ENCODE results near the gene FCRLB. TPM values are rescaled to one million over a fixed set of nuclear protein-coding genes. Genes with fewer than 3 reads are reported as not detected.
A peak's percentile ranks its signal among the peaks of the same experiment; 100 is the strongest.

FCRLB gene
- total RNA-seq, 1 donor from 2014 or later: 2.8 TPM

DNA sequence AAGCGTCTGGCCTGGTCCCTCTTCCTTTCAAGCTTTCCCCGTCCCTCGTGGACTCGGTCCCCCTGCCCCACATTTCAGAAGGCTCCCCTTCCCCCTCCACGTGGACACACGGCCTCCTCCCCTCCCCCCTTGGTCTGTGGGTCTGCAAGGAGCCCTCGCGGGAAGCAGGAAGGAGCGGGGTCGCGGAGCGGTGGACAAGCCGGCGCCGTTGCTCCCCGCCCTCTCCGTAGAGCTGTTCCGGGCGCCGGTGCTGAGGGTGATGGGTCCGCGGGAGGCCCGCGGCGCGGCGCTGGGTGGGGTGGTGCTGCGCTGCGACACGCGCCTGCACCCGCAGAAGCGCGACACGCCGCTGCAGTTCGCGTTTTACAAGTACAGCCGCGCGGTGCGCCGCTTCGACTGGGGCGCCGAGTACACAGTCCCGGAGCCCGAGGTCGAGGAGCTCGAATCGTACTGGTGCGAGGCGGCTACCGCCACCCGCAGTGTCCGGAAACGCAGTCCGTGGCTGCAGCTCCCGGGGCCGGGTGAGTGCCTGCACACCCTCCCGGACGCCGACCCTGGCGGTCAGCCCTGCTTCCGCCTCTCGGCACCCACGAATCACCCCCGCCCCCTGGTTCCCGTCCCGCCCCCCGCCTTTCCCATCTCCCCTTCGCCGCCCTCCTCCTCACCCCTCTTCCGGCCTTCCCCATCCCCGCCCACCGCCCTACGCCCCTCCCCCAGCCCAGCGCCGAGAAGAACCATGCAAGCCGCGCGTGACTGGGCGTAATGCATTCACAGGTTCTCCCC, 5.3 kb downstream of the FCRLB start:
- peak; percentile 92 to 93 for ATAC-seq

DNA sequence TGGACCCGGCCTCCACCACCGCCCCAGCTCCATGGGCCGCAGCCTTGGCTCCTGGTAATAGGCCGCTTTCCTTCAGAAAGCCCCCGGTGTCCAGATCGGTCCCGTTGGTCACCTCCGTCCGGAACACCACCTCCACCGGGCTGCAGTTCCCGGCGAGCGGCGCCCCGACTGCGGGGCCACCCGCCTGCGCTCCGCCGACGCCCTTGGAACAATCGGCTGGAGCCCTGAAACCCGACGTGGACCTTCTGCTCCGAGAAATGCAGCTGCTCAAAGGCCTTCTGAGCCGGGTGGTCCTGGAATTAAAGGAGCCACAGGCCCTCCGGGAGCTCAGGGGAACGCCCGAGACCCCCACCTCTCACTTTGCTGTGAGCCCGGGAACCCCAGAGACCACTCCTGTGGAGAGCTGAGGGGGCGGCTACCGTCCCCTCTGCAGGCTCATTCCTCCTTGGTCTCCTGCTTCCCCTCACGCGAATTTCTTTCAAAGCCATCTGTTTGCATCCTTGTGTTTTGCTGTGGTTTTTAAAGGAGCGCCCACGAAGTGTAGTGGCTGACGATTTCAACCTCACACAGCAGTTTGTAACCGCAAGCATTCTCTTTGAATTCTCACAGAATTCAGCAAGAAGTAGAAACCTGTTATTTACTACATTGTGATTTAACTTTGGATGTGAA, 6.0 kb downstream of the FCRLB start:
- no peaks in the 10 kb centered on the region for H3K9me3 ChIP-seq
- ATAC-seq: peak; percentile 0 to 2

More for the DNA sequence above, 5.3 kb downstream of the FCRLB start:
- intact Hi-C loops (cut with DNase I): no loop called here
- peak; percentile 90 for DNase-seq
- H3K27me3 ChIP-seq (ENCODE audit: low read depth): peaks cover 7% of the 10 kb centered on the region
- H3K36me3 ChIP-seq: no peaks in the 10 kb centered on the region
- peaks cover 17% of the 10 kb centered on the region for H3K4me1 ChIP-seq
- no peaks in the 10 kb centered on the region for H3K9me3 ChIP-seq
- H3K4me3 ChIP-seq: peak overlapping the region; percentile 75
- peak overlapping the region; percentile 90 for H3K27ac ChIP-seq
- TF ChIP-seq, protein P1, sequence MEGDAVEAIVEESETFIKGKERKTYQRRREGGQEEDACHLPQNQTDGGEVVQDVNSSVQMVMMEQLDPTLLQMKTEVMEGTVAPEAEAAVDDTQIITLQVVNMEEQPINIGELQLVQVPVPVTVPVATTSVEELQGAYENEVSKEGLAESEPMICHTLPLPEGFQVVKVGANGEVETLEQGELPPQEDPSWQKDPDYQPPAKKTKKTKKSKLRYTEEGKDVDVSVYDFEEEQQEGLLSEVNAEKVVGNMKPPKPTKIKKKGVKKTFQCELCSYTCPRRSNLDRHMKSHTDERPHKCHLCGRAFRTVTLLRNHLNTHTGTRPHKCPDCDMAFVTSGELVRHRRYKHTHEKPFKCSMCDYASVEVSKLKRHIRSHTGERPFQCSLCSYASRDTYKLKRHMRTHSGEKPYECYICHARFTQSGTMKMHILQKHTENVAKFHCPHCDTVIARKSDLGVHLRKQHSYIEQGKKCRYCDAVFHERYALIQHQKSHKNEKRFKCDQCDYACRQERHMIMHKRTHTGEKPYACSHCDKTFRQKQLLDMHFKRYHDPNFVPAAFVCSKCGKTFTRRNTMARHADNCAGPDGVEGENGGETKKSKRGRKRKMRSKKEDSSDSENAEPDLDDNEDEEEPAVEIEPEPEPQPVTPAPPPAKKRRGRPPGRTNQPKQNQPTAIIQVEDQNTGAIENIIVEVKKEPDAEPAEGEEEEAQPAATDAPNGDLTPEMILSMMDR (IDR thresholded peaks at IDR 0.05): no peak

DNA sequence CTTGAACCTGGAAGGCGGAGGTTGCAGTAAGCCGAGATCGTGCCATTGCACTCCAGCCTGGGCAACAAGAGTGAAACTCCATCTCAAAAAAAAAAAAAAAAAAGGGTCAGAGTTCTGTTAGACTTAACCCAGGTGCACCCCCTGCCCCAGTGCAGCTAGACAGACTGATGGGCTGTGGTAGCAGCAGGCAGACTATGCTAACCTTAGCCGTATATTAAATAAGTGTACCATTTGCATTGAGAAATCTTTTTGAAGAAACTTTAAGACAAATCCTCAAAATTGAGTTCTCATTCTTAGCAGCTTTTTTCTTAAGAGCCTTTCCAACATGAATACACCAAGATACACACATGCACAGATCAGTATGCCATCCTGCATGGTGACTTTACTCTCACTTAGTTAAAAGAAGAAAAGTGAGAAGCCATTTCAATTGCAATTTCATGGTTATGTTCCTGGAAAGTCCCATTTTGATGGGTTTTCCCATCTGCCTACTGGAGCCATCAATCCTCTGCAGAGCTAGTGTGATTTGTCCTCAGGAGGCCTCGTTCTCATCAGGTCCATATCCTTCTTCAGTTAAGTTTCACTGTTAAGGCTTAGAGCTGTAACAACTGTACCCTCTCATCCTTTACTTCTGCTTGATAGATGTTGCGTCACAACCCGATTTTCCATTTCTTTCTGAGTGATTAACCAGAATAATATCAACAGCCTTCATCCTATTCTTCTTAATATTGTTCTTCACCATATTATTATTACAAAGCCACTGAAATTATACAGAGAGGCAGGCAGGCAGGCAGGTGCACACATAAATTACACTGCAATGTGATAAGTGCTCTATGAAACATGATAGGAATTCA, 7.3 kb downstream of the FCRLB start:
- intact Hi-C loops (cut with DNase I): no loop called here
- DNase-seq (no peak), ATAC-seq (no peak)
- H3K27me3 ChIP-seq (ENCODE audit: low read depth): no peaks in the 10 kb centered on the region
- peaks cover 17% of the 10 kb centered on the region for H3K4me1 ChIP-seq
- H3K36me3 ChIP-seq: no peaks in the 10 kb centered on the region
- H3K9me3 ChIP-seq: no peaks in the 10 kb centered on the region
- H3K4me3 ChIP-seq: no peak overlapping the region
- TF ChIP-seq, protein P1 (IDR thresholded peaks at IDR 0.05): no peak
- no peak overlapping the region for H3K27ac ChIP-seq

More for the DNA sequence above, 6.0 kb downstream of the FCRLB start:
- H3K4me3 ChIP-seq: peak overlapping the region; percentile 75
- H3K36me3 ChIP-seq: no peaks in the 10 kb centered on the region
- TF ChIP-seq, protein P1 (IDR thresholded peaks at IDR 0.05): no peak
- no peak for DNase-seq
- intact Hi-C loops (cut with DNase I): no loop called here
- H3K27me3 ChIP-seq (ENCODE audit: low read depth): peaks cover 2% of the 10 kb centered on the region
- peak overlapping the region; percentile 90 for H3K27ac ChIP-seq
- peaks cover 17% of the 10 kb centered on the region for H3K4me1 ChIP-seq

DNA sequence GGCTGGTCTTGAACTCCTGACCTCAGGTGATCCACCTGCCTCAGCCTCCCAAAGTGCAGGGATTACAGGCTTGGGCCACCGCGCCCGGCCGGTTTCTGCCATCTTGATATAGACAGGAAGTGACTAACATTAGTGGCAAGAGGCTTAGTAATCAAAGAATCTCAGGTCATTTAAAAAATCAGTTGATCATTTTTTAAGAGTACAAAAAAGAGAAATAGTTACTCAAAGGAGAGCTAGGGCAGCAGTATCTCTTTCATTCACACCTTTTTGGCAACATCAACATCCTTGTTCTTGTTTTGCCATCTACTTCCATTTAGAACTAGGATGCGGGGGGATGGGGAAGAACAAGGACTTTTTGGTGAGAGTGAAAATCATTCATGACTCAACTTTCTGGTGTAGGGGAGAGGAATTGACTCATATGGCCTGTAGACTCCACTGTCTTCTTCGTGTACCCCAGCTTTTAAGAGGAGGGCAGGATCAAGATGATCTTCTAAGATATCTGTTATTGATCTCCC, 8.8 kb downstream of the FCRLB start:
- Histone ChIP-seq H3K4me3 (no peak overlapping the region), H3K27ac (no peak overlapping the region), H3K9me3 (no peaks in the 10 kb centered on the region), H3K36me3 (no peaks in the 10 kb centered on the region), H3K4me1 (peaks cover 15% of the 10 kb centered on the region), H3K27me3 (ENCODE audit: low read depth) (no peaks in the 10 kb centered on the region)
- DNase-seq (no peak), ATAC-seq (no peak)
- TF ChIP-seq, protein P1 (IDR thresholded peaks at IDR 0.05): no peak
- intact Hi-C loops (cut with DNase I): no loop called here

DNA sequence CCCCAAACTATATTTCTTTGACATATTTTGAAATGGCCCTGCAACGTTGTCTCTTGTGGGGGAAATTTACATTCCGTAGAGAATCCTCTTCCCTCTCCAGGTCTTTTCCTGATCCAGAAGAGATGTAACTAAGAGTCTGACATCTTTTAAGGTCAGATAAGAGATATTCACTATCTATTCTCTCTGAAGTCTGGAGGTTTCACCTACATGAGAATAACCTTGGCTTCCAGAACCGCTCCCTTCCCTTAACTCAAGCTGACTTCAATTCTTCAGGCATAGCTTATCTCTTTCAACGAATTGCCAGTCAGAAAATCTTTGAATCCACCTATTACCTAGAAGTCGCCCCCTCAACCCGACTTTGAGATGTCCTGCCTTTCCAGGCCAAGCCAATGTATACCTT, 9.9 kb downstream of the FCRLB start:
- no peaks in the 10 kb centered on the region for H3K27me3 ChIP-seq (ENCODE audit: low read depth)
- H3K36me3 ChIP-seq: no peaks in the 10 kb centered on the region
- DNase-seq: no peak
- no peaks in the 10 kb centered on the region for H3K9me3 ChIP-seq
- no peak overlapping the region for H3K27ac ChIP-seq
- intact Hi-C loops (cut with DNase I): no loop called here
- H3K4me1 ChIP-seq: peaks cover 6% of the 10 kb centered on the region
- TF ChIP-seq, protein P1 (IDR thresholded peaks at IDR 0.05): no peak
- no peak overlapping the region for H3K4me3 ChIP-seq
- ATAC-seq: no peak

Measured in lower lobe of right lung (tissue), 2 donors.